Measurements from ENCODE around the gene SEM1.

Gene SEM1

DNA sequence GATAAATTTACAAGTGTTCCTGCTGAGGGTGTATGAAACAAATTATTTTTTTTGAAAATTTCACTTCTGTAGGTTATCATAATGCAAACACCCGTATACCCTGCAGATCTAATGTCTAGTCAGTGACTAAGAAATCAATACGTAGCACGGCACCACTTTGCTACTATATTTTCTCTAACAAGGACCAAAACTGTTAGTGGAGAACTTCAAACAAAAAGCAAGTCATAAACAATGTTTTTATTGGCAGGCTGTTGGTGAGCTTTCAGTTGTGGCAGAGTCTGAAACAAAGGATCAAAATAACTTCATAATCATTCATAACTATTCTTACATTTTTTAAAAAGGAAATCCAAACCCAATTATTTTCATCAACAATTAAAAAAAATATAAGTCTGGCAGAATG, 11.8 kb downstream of the SEM1 start:
- H3K4me3 ChIP-seq (ENCODE audit: low read length) = no peak overlapping the region
- no peaks in the 10 kb centered on the region for H3K27me3 ChIP-seq (ENCODE audit: low read depth, low read length)

GRCh38 chr7:96695581-96695980, 14.1 kb downstream of the SEM1 start:
- H3K9me3 ChIP-seq (ENCODE audit: insufficient read depth, low read length) = no peaks in the 10 kb centered on the region
- TF ChIP-seq CTCF (IDR thresholded peaks at IDR 0.05; ENCODE audit: low read depth, low read length) = no peak
- no peak for TF ChIP-seq EZH2phosphoT487 (IDR thresholded peaks at IDR 0.05; ENCODE audit: low read depth)
- peaks cover 58% of the 10 kb centered on the region for H4K20me1 ChIP-seq (ENCODE audit: insufficient read depth, low read length)
- no peak overlapping the region for H3K27ac ChIP-seq (ENCODE audit: low read length)
- no peaks in the 10 kb centered on the region for H3K4me1 ChIP-seq (ENCODE audit: low read length)
- no peak overlapping the region for H3K4me2 ChIP-seq (ENCODE audit: low read length)
- H3K79me2 ChIP-seq (ENCODE audit: low read length) = peaks cover 53% of the 10 kb centered on the region
- H3K9ac ChIP-seq (ENCODE audit: low read length) = no peak overlapping the region
- H3K4me3 ChIP-seq (ENCODE audit: low read length) = no peak overlapping the region
- H2AFZ ChIP-seq (ENCODE audit: low read depth, low read length) = no peak overlapping the region
- peaks cover 18% of the 10 kb centered on the region for H3K36me3 ChIP-seq (replicated peaks; ENCODE audit: low read depth, low read length)
- no peaks in the 10 kb centered on the region for H3K27me3 ChIP-seq (ENCODE audit: low read depth, low read length)

More for the DNA sequence above, 11.8 kb downstream of the SEM1 start:
- no peak overlapping the region for H2AFZ ChIP-seq (ENCODE audit: low read depth, low read length)
- no peak overlapping the region for H3K9ac ChIP-seq (ENCODE audit: low read length)
- TF ChIP-seq EZH2phosphoT487 (IDR thresholded peaks at IDR 0.05; ENCODE audit: low read depth) (no peak), CTCF (IDR thresholded peaks at IDR 0.05; ENCODE audit: low read depth, low read length) (no peak)
- peaks cover 22% of the 10 kb centered on the region for H3K36me3 ChIP-seq (replicated peaks; ENCODE audit: low read depth, low read length)
- H3K27ac ChIP-seq (ENCODE audit: low read length) = no peak overlapping the region
- no peaks in the 10 kb centered on the region for H3K4me1 ChIP-seq (ENCODE audit: low read length)
- peaks cover 75% of the 10 kb centered on the region for H3K79me2 ChIP-seq (ENCODE audit: low read length)
- H4K20me1 ChIP-seq (ENCODE audit: insufficient read depth, low read length) = peaks cover 75% of the 10 kb centered on the region
- no peaks in the 10 kb centered on the region for H3K9me3 ChIP-seq (ENCODE audit: insufficient read depth, low read length)
- no peak overlapping the region for H3K4me2 ChIP-seq (ENCODE audit: low read length)

DNA sequence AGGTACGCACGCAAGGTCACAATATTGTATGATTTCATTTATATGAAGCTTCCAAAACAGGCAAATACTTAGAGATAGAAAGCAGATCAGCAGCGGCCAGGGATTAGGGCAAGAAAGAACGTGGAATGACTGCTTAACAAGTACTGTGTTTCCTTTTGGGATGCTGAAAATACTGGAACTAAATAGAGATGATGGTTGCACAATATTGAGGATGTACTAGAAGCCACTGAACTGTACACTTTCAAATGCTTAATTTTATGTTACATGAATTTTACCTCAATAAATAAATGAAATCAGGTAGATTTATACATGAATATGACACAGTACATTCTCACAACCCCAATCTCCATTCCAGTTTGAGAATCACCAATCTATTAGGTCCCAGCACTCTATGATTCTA, 15.6 kb downstream of the SEM1 start:
- no peak overlapping the region for H2AFZ ChIP-seq (ENCODE audit: low read depth, low read length)
- H3K79me2 ChIP-seq (ENCODE audit: low read length) = peaks cover 40% of the 10 kb centered on the region

DNA sequence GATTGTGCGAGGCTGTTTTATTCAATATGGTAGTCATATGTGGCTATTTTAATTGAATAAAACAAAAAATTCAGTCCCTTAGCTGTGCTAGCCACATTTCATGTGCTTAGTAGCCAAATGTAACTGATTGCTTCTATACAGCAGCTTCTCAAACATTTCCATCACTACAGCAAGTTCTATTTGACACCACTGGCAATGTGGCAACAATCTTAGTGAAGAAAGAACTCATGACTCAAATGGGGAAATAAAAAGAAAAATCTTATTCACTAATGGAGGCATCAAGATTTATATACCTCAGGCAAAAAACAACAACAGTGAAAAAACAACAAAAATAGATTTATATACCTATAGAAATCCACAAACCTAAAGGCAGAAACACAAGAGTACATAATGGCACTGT, 17.9 kb downstream of the SEM1 start:
- Histone ChIP-seq H3K9me3 (ENCODE audit: insufficient read depth, low read length) (no peaks in the 10 kb centered on the region), H3K9ac (ENCODE audit: low read length) (no peak overlapping the region), H3K4me1 (ENCODE audit: low read length) (no peaks in the 10 kb centered on the region), H3K4me3 (ENCODE audit: low read length) (no peak overlapping the region), H2AFZ (ENCODE audit: low read depth, low read length) (no peak overlapping the region), H3K4me2 (ENCODE audit: low read length) (no peak overlapping the region), H3K36me3 (replicated peaks; ENCODE audit: low read depth, low read length) (peaks cover 25% of the 10 kb centered on the region), H3K27ac (ENCODE audit: low read length) (no peak overlapping the region), H3K79me2 (ENCODE audit: low read length) (peaks cover 16% of the 10 kb centered on the region), H3K27me3 (ENCODE audit: low read depth, low read length) (no peaks in the 10 kb centered on the region), H4K20me1 (ENCODE audit: insufficient read depth, low read length) (peaks cover 20% of the 10 kb centered on the region)
- TF ChIP-seq CTCF (IDR thresholded peaks at IDR 0.05; ENCODE audit: low read depth, low read length) (no peak), EZH2phosphoT487 (IDR thresholded peaks at IDR 0.05; ENCODE audit: low read depth) (no peak)

More for the DNA sequence above, 15.6 kb downstream of the SEM1 start:
- Histone ChIP-seq H3K27ac (ENCODE audit: low read length) (no peak overlapping the region), H4K20me1 (ENCODE audit: insufficient read depth, low read length) (peaks cover 43% of the 10 kb centered on the region), H3K9me3 (ENCODE audit: insufficient read depth, low read length) (no peaks in the 10 kb centered on the region), H3K9ac (ENCODE audit: low read length) (no peak overlapping the region), H3K4me2 (ENCODE audit: low read length) (no peak overlapping the region), H3K4me3 (ENCODE audit: low read length) (no peak overlapping the region), H3K4me1 (ENCODE audit: low read length) (no peaks in the 10 kb centered on the region), H3K27me3 (ENCODE audit: low read depth, low read length) (no peaks in the 10 kb centered on the region), H3K36me3 (replicated peaks; ENCODE audit: low read depth, low read length) (peaks cover 19% of the 10 kb centered on the region)
- TF ChIP-seq EZH2phosphoT487 (IDR thresholded peaks at IDR 0.05; ENCODE audit: low read depth) (no peak), CTCF (IDR thresholded peaks at IDR 0.05; ENCODE audit: low read depth, low read length) (no peak)
